VCaP (cell line): ENCODE data around the gene GJB6.

ENCODE experiments used
- H3K27ac ChIP-seq: fragments of 450-650 bp; 2 replicates; pipeline ENCODE4 v1.5.1; 2017
- CTCF ChIP-seq: fragments of 450-650 bp; conservative IDR thresholded peaks from 2 replicates; pipeline ENCODE4 v1.5.1; 2017; ENCODE audit warnings: mild to moderate bottlenecking, moderate library complexity

Gene GJB6

GRCh38 chr13:20222553-20222952 is 9.6 kb downstream of the GJB6 start:
- TF ChIP-seq CTCF = no peak

DNA sequence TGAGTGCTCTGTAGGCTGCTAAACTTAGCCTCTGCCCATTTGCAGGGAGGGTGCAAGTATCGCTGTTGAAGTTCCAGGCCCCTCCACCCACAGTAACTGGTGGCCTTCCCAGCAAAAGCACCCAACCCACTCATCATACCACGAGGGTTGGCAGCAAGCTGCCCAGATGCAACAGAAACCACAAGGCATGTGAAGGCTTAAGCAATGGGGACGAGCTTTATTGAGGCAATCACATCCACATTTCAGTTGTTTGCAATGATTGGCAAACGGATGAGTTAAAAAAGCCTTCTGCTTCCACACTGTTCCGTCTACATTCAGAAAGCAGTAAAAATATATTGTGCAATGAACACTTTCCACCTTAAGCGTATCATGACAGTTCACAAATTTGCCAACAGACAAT is 10.3 kb downstream of the GJB6 start:
- H3K27ac ChIP-seq = no peak overlapping the region
- no peak for TF ChIP-seq CTCF

More at GRCh38 chr13:20222553-20222952, 9.6 kb downstream of the GJB6 start:
- H3K27ac ChIP-seq = no peak overlapping the region

GRCh38 chr13:20219577-20219976 is 12.5 kb downstream of the GJB6 start:
- no peak for TF ChIP-seq CTCF
- H3K27ac ChIP-seq = no peak overlapping the region

DNA sequence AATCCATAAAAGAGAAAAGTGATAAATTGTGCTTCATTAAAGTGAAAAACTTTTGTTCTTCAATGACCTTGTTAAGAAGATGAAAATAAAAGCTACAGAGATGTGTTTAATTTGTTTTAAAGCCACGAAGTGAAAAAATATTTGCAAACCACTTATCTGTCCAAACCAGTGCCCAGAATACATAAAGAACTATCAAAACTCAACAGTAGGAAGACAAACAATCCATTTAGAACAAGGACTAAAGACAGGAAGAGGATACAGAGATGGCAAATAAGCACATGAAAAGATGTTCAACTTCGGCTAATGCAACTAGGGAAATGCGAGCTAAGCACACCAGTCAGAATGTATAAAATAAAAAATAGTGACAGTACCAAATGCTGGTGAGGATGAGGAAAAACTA is 15.0 kb downstream of the GJB6 start:
- peak overlapping the region; percentile 29; the same call in 1 of the 2 replicates for H3K27ac ChIP-seq
- no peak for TF ChIP-seq CTCF

GRCh38 chr13:20209948-20210347 is 22.2 kb downstream of the GJB6 start:
- no peak for TF ChIP-seq CTCF
- H3K27ac ChIP-seq = no peak overlapping the region

DNA sequence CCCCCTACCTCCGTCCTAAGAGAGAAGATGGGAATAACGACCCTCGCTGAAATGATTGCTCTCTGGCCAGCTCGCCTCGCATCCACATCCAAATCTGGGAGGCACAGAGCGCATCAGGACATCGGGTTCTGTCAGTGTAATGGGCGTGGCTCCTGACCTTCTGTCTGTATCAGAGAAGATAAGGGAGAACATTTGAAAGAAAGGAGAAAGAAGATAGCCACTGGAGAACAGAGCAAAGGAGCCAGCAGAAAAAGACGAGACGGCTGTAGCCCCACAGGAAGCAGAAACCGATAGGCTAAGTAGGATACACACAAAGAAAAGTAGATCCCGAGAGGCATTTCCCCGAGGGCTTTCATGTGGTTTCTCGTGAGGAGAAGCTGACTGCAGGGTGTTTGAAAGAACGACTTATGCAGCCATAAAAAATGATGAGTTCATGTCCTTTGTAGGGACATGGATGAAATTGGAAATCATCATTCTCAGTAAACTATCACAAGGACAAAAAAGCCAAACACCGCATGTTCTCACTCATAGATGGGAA is 25.4 kb downstream of the GJB6 start:
- no peak for TF ChIP-seq CTCF
- no peak overlapping the region for H3K27ac ChIP-seq

DNA sequence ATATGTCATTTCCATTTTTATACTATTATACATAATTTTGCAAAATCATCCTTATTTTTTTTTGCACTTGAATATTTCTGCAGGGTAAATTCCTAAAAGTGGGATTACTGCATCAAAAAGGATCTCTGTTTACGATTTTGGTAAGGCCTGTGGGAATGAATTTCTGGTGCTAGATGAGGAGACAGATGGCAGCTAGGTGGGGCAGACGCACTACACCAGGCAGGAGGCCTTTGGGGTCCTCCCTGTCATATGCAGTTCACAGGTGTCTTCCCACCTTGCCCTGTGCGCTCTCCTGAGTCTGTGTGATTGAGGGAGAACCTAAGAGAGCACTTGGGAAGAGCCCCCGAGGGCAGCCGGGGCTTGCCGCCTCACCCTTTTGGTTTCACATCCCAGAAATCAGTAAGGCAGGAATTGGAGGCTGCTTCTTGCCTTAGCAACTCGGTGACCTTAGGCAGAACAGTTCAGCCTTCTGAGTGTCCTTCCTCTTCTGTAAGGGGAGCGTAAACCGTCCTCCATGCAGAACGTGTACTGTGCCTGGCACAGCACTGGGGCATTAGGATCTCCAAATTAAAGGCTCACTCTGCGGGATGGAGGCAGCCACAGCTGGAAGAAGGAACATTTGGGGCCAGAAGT is 25.9 kb downstream of the GJB6 start:
- no peak overlapping the region for H3K27ac ChIP-seq
- no peak for TF ChIP-seq CTCF
